H1 (cell line): ENCODE data around the gene TMEM41A. TPM values are rescaled to one million over a fixed set of nuclear protein-coding genes. Genes with fewer than 3 reads are reported as not detected.

Source experiments
- CTCF ChIA-PET: fragments of 300-600 bp; sonication (Branson Sonifier 250); formaldehyde crosslinking; loops from one replicate; lab custom pipeline; 2021; ENCODE audit not compliant: partially characterized antibody; lab: Charles Lee
- POLR2A ChIA-PET: fragments of 300-600 bp; sonication (Branson Sonifier 250); formaldehyde crosslinking; loops from one replicate; lab custom pipeline; 2021; ENCODE audit warnings: inconsistent platforms; ENCODE audit not compliant: partially characterized antibody; lab: Charles Lee
- DNase-seq, 2 experiments: peaks; one replicate each; pipeline versions ENCODE4 v3.0.0 to v3.0.0-alpha.2; 2010 to 2022; ENCODE audit warnings: low spot score in 2 of 2, low read depth in 1 of 2, mixed read lengths in 1 of 2
- FAIRE-seq: peaks from 2 replicates; lab custom pipeline; 2011; peaks lifted over from hg19 to GRCh38; lab: Jason Lieb, UNC
- H2AFZ ChIP-seq: 2 replicates; pipeline ENCODE4 v1.8.1; 2012; ENCODE audit warnings: low read length, inconsistent platforms
- H2AK5ac ChIP-seq: 2 replicates; pipeline ENCODE4 v1.6.1; 2013; ENCODE audit warnings: low read depth, low read length
- H2BK120ac ChIP-seq: replicated peaks from 2 replicates; pipeline ENCODE3; 2013; ENCODE audit warnings: low read depth, low read length, inconsistent platforms
- H2BK12ac ChIP-seq: 2 replicates; pipeline ENCODE4 v1.6.1; 2013; ENCODE audit warnings: low read depth, low read length
- H2BK15ac ChIP-seq: 2 replicates; pipeline ENCODE4 v1.6.1; 2013; ENCODE audit warnings: low read length
- H2BK20ac ChIP-seq: 2 replicates; pipeline ENCODE4 v1.6.1; 2013; ENCODE audit warnings: low read length
- H2BK5ac ChIP-seq: 2 replicates; pipeline ENCODE4 v1.6.1; 2013; ENCODE audit warnings: low read depth, low read length
- H3K14ac ChIP-seq: 2 replicates; pipeline ENCODE4 v1.6.1; 2013; ENCODE audit warnings: inconsistent platforms; ENCODE audit not compliant: insufficient read length
- H3K18ac ChIP-seq: 2 replicates; pipeline ENCODE4 v1.6.1; 2013; ENCODE audit warnings: low read length; ENCODE audit errors: extremely low read depth
- H3K23ac ChIP-seq: 2 replicates; pipeline ENCODE4 v1.6.1; 2013; ENCODE audit warnings: inconsistent platforms; ENCODE audit not compliant: insufficient read length
- H3K23me2 ChIP-seq: 2 replicates; pipeline ENCODE4 v1.6.1; 2013; ENCODE audit warnings: low read depth, low read length
- H3K27ac ChIP-seq: 2 replicates; pipeline ENCODE4 v1.6.1; 2011; ENCODE audit warnings: low read depth, low read length, inconsistent platforms
- H3K27me3 ChIP-seq, 4 experiments: replicated peaks in 1 of 4; 1 replicate in 1 of 4; 2 replicates in 3 of 4; pipeline versions ENCODE4 v1.6.1 to v1.8.1; 2011 to 2013; ENCODE audit warnings: low read length in 3 of 4, mild to moderate bottlenecking in 3 of 4, inconsistent platforms in 2 of 4, mixed read lengths in 2 of 4, moderate library complexity in 1 of 4; ENCODE audit not compliant: control insufficient read depth in 3 of 4, insufficient read depth in 3 of 4; ENCODE audit errors: extremely low read depth in 1 of 4
- H3K36me3 ChIP-seq, 4 experiments: 2 replicates each; pipeline versions ENCODE4 v1.6.1 to v1.8.1; 2011 to 2013; ENCODE audit warnings: mild to moderate bottlenecking in 4 of 4, low read length in 3 of 4, moderate library complexity in 2 of 4, control low read depth in 1 of 4, inconsistent platforms in 1 of 4; ENCODE audit not compliant: insufficient read depth in 4 of 4, control insufficient read depth in 2 of 4
- H3K4ac ChIP-seq: replicated peaks from 2 replicates; pipeline ENCODE3; 2013; ENCODE audit warnings: low read length, low read depth, mixed read lengths, inconsistent platforms; ENCODE audit not compliant: insufficient read length
- H3K4me1 ChIP-seq, 4 experiments: replicated peaks in 1 of 4; 1 replicate in 1 of 4; 2 replicates in 3 of 4; pipeline versions ENCODE4 v1.6.1 to v1.8.1; 2011 to 2013; ENCODE audit warnings: low read length in 3 of 4, inconsistent platforms in 2 of 4, mixed read lengths in 1 of 4; ENCODE audit not compliant: insufficient read depth in 4 of 4, control insufficient read depth in 3 of 4
- H3K4me2 ChIP-seq, 2 experiments: 2 replicates each; pipeline versions ENCODE4 v1.6.1 to v1.8.1; 2011 to 2013; ENCODE audit warnings: low read depth in 2 of 2, low read length in 2 of 2, control low read depth in 1 of 2, inconsistent platforms in 1 of 2, mild to moderate bottlenecking in 1 of 2; ENCODE audit not compliant: insufficient read depth in 1 of 2
- H3K4me3 ChIP-seq, 4 experiments: fragments of 200-600, 300-600 bp in 1 of 4; sonication (generic), shearing (Covaris generic), sonication (Bioruptor Twin) in 1 of 4; 2 replicates each; pipeline versions ENCODE4 v1.5.1 to v1.8.1; 2011 to 2016; ENCODE audit warnings: low read length in 4 of 4, low read depth in 3 of 4, control low read depth in 2 of 4, inconsistent platforms in 2 of 4, mild to moderate bottlenecking in 2 of 4, mixed read lengths in 1 of 4, moderate library complexity in 1 of 4; ENCODE audit not compliant: insufficient read depth in 2 of 4; ENCODE audit errors: extremely low read depth in 1 of 4
- H3K56ac ChIP-seq: replicated peaks from 2 replicates; pipeline ENCODE3; 2013; ENCODE audit warnings: low read depth, mild to moderate bottlenecking, mixed read lengths, low read length, inconsistent platforms; ENCODE audit not compliant: insufficient read length
- H3K79me1 ChIP-seq: 2 replicates; pipeline ENCODE4 v1.6.1; 2013; ENCODE audit warnings: low read depth, low read length, control low read depth
- H3K79me2 ChIP-seq, 2 experiments: 2 replicates each; pipeline versions ENCODE4 v1.6.1 to v1.8.1; 2012 to 2013; ENCODE audit warnings: low read length in 2 of 2, mild to moderate bottlenecking in 2 of 2, inconsistent platforms in 1 of 2; ENCODE audit not compliant: insufficient read depth in 2 of 2, control insufficient read depth in 1 of 2
- H3K9ac ChIP-seq, 4 experiments: replicated peaks in 1 of 4; 1 replicate in 1 of 4; 2 replicates in 3 of 4; pipeline versions ENCODE4 v1.6.1 to v1.8.1; 2011 to 2013; ENCODE audit warnings: low read depth in 3 of 4, low read length in 3 of 4, control low read depth in 2 of 4, mild to moderate bottlenecking in 2 of 4, moderate library complexity in 2 of 4, inconsistent platforms in 1 of 4; ENCODE audit errors: extremely low read depth in 1 of 4
- H3K9me3 ChIP-seq, 2 experiments: 2 replicates each; pipeline versions ENCODE4 v1.6.1 to v1.8.1; 2012 to 2013; ENCODE audit warnings: mild to moderate bottlenecking in 2 of 2, moderate library complexity in 2 of 2, control low read depth in 1 of 2, inconsistent platforms in 1 of 2, low read depth in 1 of 2, low read length in 1 of 2, mixed read lengths in 1 of 2; ENCODE audit not compliant: insufficient read depth in 2 of 2
- H4K20me1 ChIP-seq, 2 experiments: replicated peaks in 1 of 2; 2 replicates each; pipeline versions ENCODE3 to v1.8.1; 2011 to 2013; ENCODE audit warnings: inconsistent platforms in 2 of 2, low read length in 2 of 2, mild to moderate bottlenecking in 1 of 2; ENCODE audit not compliant: insufficient read depth in 2 of 2, control insufficient read depth in 1 of 2
- H4K5ac ChIP-seq: 2 replicates; pipeline ENCODE4 v1.6.1; 2013; ENCODE audit warnings: low read length, low read depth, mixed read lengths, inconsistent platforms; ENCODE audit not compliant: insufficient read length
- H4K8ac ChIP-seq: 2 replicates; pipeline ENCODE4 v1.8.0; 2013; ENCODE audit warnings: mild to moderate bottlenecking, moderate library complexity, low read length, inconsistent platforms; ENCODE audit not compliant: insufficient read depth; ENCODE audit errors: extremely low read depth
- H4K91ac ChIP-seq: replicated peaks from 2 replicates; pipeline ENCODE3; 2013; ENCODE audit warnings: low read length, mixed read lengths, inconsistent platforms; ENCODE audit not compliant: insufficient read length
- ATF2 ChIP-seq: IDR thresholded peaks from 2 replicates; pipeline ENCODE4 v1.6.1; 2012; ENCODE audit warnings: low read length, inconsistent platforms
- EZH2 ChIP-seq: fragments of 200-600 bp; sonication (generic); IDR thresholded peaks from 2 replicates; pipeline ENCODE4 v1.7.1; 2012; ENCODE audit warnings: low read depth, mild to moderate bottlenecking, moderate library complexity, low read length, inconsistent platforms; ENCODE audit not compliant: severe bottlenecking
- JUND ChIP-seq: IDR thresholded peaks from 2 replicates; pipeline ENCODE4 v1.6.1; 2011; ENCODE audit warnings: mild to moderate bottlenecking, improper control_type of control experiment, low read length
- KDM1A ChIP-seq: fragments of 200-600, 300-600 bp; sonication (generic); IDR thresholded peaks from 2 replicates; pipeline ENCODE4 v1.7.1; 2016; ENCODE audit warnings: mild to moderate bottlenecking, low read length, borderline replicate concordance
- POU5F1 ChIP-seq: IDR thresholded peaks from 2 replicates; pipeline ENCODE4 v1.6.1; 2011; ENCODE audit warnings: low read depth, mild to moderate bottlenecking, low read length, moderate library complexity
- SP1 ChIP-seq: IDR thresholded peaks from 2 replicates; pipeline ENCODE4 v1.6.1; 2011; ENCODE audit warnings: low read depth, low read length
- SP4 ChIP-seq: IDR thresholded peaks from 2 replicates; pipeline ENCODE4 v1.6.1; 2012; ENCODE audit warnings: low read length, inconsistent platforms
- TBP ChIP-seq: IDR thresholded peaks from 2 replicates; pipeline ENCODE4 v1.6.1; 2011; ENCODE audit warnings: low read depth, low read length, improper control_type of control experiment
- ZNF274 ChIP-seq: IDR thresholded peaks from 2 replicates; pipeline ENCODE4 v1.7.0; 2012; ENCODE audit warnings: low read length, borderline replicate concordance; ENCODE audit errors: extremely low read depth
- WGBS, 2 experiments: shearing (Covaris generic) in 1 of 2; methylation state at CpG; one replicate each; pipeline versions ENCODE4 v1.1.6 to v1.1.7; 2013 to 2015; ENCODE audit warnings: low lambda C conversion rate in 2 of 2, mixed read lengths in 2 of 2, inconsistent platforms in 1 of 2, low coverage in 1 of 2, missing lambda C conversion rate in 1 of 2; ENCODE audit not compliant: insufficient replicate concordance in 2 of 2, insufficient coverage in 1 of 2, insufficient read length in 1 of 2; ENCODE audit errors: extremely low coverage in 1 of 2, missing lambda C conversion rate in 1 of 2; 5-methylcytosine and 5-hydroxymethylcytosine counted together
- polyA plus RNA-seq, 7 experiments: library from polyadenylated mRNA; depleted of rRNA in 3 of 7; stranded (reverse) in 5 of 7; unstranded in 2 of 7; fragments of >200 nt in 5 of 7; fragments of 200-250 nt in 2 of 7; gene quantifications; 1 replicate in 5 of 7; 2 replicates in 1 of 7; 4 replicates in 1 of 7; pipeline versions ENCODE4 v1.2.1 to v1.2.3, GENCODE V29; 2011 to 2013; ENCODE audit warnings: missing spikeins in 2 of 7, mixed read lengths in 2 of 7
- total RNA-seq: library from RNA; stranded (reverse); fragmentation: NEBNext Ultra II Directional; extraction: Animal tissue kit (Norgen Biotek cat#: 25700); gene quantifications from 2 replicates; pipeline ENCODE4 v1.2.1, GENCODE V29; 2021
- TF ChIP-seq, protein P1 (sequence below): IDR thresholded peaks from 2 replicates; pipeline ENCODE4 v1.6.1; 2011; ENCODE audit warnings: low read depth, mild to moderate bottlenecking, low read length; ENCODE audit not compliant: insufficient read depth

The TMEM41A gene
- total and polyA plus RNA-seq, 2 of the 8 experiments (the other 6 are each of a cell fraction or from before 2014, with no cell fraction given), result 14.1 to 17.5 TPM

- WGBS, 2 experiments, result 90% methylated on average over 2 of the region's 2 CpGs; no CpG with 5 or more reads in 1 of the 2 experiments
- Histone ChIP-seq H3K23ac (no peak overlapping the region), H3K79me2 (no peaks in the 10 kb centered on the region)
Measured at GRCh38 chr3:185534511-185534910, 35.7 kb upstream of the TMEM41A start.

More at GRCh38 chr3:185534511-185534910, 35.7 kb upstream of the TMEM41A start:
- Histone ChIP-seq H4K8ac (no peak overlapping the region), H3K56ac (no peak overlapping the region), H3K4me1 (no peaks in the 10 kb centered on the region), H3K4me3 (no peak overlapping the region), H2BK5ac (no peak overlapping the region), H3K4me2 (no peak overlapping the region), H3K27me3 (no peaks in the 10 kb centered on the region), H2AFZ (no peak overlapping the region), H2BK12ac (no peak overlapping the region), H3K14ac (no peak overlapping the region), H3K27ac (no peak overlapping the region), H2BK15ac (no peak overlapping the region), H3K79me1 (no peaks in the 10 kb centered on the region), H3K18ac (no peak overlapping the region), H3K4ac (no peak overlapping the region), H2BK20ac (no peak overlapping the region), H4K91ac (no peak overlapping the region), H3K9me3 (no peaks in the 10 kb centered on the region), H3K23me2 (no peaks in the 10 kb centered on the region), H2BK120ac (no peak overlapping the region), H4K20me1 (no peaks in the 10 kb centered on the region), H2AK5ac (no peak overlapping the region), H3K36me3 (no peaks in the 10 kb centered on the region), H4K5ac (no peak overlapping the region), H3K9ac (no peak overlapping the region)
- ChIA-PET CTCF (interaction anchor here (1.0 to 1.6 kb wide), 3 partner anchors 12 to 41 kb away, joined by 4 to 7 read pairs (median 6); no protein-coding TSS in a partner anchor), POLR2A (no interaction called here)
- no peak for TF ChIP-seq SP4
- no peak for TF ChIP-seq KDM1A
- TF ChIP-seq ZNF274, result no peak
- no peak for TF ChIP-seq TBP
- TF ChIP-seq, protein P1, sequence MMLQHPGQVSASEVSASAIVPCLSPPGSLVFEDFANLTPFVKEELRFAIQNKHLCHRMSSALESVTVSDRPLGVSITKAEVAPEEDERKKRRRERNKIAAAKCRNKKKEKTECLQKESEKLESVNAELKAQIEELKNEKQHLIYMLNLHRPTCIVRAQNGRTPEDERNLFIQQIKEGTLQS, result no peak
- TF ChIP-seq ATF2, result no peak
- no peak for TF ChIP-seq JUND
- TF ChIP-seq POU5F1, result no peak
- TF ChIP-seq SP1, result no peak
- no peak for TF ChIP-seq EZH2
- no peak for FAIRE-seq
- no peak for DNase-seq
